Cerebellar nuclear complex (tissue), 1 donor: ENCODE results near the gene PALMD.

Source experiments
- DNase-seq, 2 experiments: peaks; one replicate each; lab custom pipeline; 2025; lab: John Stamatoyannopoulos, UW

The PALMD gene

GRCh38 chr1:99660496-99660895, 14.6 kb downstream of the PALMD start:
- DNase-seq = no peak

GRCh38 chr1:99661780-99662179, 15.9 kb downstream of the PALMD start:
- DNase-seq = no peak

GRCh38 chr1:99662539-99663080, 16.7 kb downstream of the PALMD start:
- no peak for DNase-seq

GRCh38 chr1:99663501-99663900, 17.6 kb downstream of the PALMD start:
- no peak for DNase-seq

- no peak for DNase-seq
Measured at GRCh38 chr1:99665212-99665611, 19.3 kb downstream of the PALMD start.

- DNase-seq = no peak
Measured at GRCh38 chr1:99669376-99669775, 23.5 kb downstream of the PALMD start.

GRCh38 chr1:99669821-99670220, 23.9 kb downstream of the PALMD start:
- DNase-seq = no peak

- DNase-seq = no peak
Measured at GRCh38 chr1:99670583-99670982, 24.7 kb downstream of the PALMD start.

- no peak for DNase-seq
Measured at GRCh38 chr1:99672038-99672437, 26.1 kb downstream of the PALMD start.

- no peak for DNase-seq
Measured at GRCh38 chr1:99672530-99673213, 26.8 kb downstream of the PALMD start.

GRCh38 chr1:99673315-99673714, 27.4 kb downstream of the PALMD start:
- no peak for DNase-seq

- DNase-seq = no peak
Measured at GRCh38 chr1:99674115-99675064, 28.5 kb downstream of the PALMD start.

- DNase-seq = no peak
Measured at GRCh38 chr1:99675292-99675691, 29.4 kb downstream of the PALMD start.

- no peak for DNase-seq
Measured at GRCh38 chr1:99675994-99676393, 30.1 kb downstream of the PALMD start.

GRCh38 chr1:99676876-99677275, 31.0 kb downstream of the PALMD start:
- DNase-seq = no peak

- DNase-seq = no peak
Measured at GRCh38 chr1:99677416-99677815, 31.5 kb downstream of the PALMD start.

GRCh38 chr1:99680270-99680669, 34.4 kb downstream of the PALMD start:
- DNase-seq = no peak

- no peak for DNase-seq
Measured at GRCh38 chr1:99681583-99681982, 35.7 kb downstream of the PALMD start.

GRCh38 chr1:99682291-99682751, 36.4 kb downstream of the PALMD start:
- DNase-seq = no peak

GRCh38 chr1:99685516-99686180, 39.7 kb downstream of the PALMD start:
- no peak for DNase-seq

GRCh38 chr1:99691175-99691574, 45.3 kb downstream of the PALMD start:
- DNase-seq = no peak

- DNase-seq = no peak
Measured at GRCh38 chr1:99696616-99697015, 50.7 kb downstream of the PALMD start.
